MM.1S (cell line): Measurements from ENCODE around the gene EXOC4.

Source experiments
- DNase-seq: peaks from one replicate; pipeline ENCODE4 v3.0.0-alpha.2; 2015
- H2AFZ ChIP-seq: fragments of 300-600 bp; sonication (generic); 2 replicates; pipeline ENCODE4 v1.6.0; 2016; ENCODE audit warnings: antibody characterized with exemption, low read length
- H3F3A ChIP-seq: fragments of 300-600 bp; sonication (generic); 2 replicates; pipeline ENCODE4 v1.6.1; 2016; ENCODE audit warnings: mild to moderate bottlenecking, antibody characterized with exemption, low read length, moderate library complexity, mixed read lengths; ENCODE audit not compliant: insufficient read depth
- H3K27ac ChIP-seq: fragments of 300-600 bp; sonication (generic); 2 replicates; pipeline ENCODE4 v1.5.1; 2016; ENCODE audit warnings: mild to moderate bottlenecking, low read length
- H3K27me3 ChIP-seq: fragments of 300-600 bp; sonication (generic); replicated peaks from 2 replicates; pipeline ENCODE4 v1.6.0; 2016; ENCODE audit warnings: low read length; ENCODE audit not compliant: insufficient read depth
- H3K36me3 ChIP-seq: fragments of 300-600 bp; sonication (generic); replicated peaks from 2 replicates; pipeline ENCODE4 v1.6.1; 2016; ENCODE audit warnings: mild to moderate bottlenecking, low read length, mixed read lengths; ENCODE audit not compliant: insufficient read depth
- H3K4me1 ChIP-seq: fragments of 300-600 bp; sonication (generic); 2 replicates; pipeline ENCODE4 v1.6.1; 2016; ENCODE audit warnings: low read length, mixed read lengths
- H3K4me2 ChIP-seq: fragments of 300-600 bp; sonication (generic); 2 replicates; pipeline ENCODE4 v1.6.0; 2016; ENCODE audit warnings: low read depth, low read length
- H3K4me3 ChIP-seq: fragments of 300-600 bp; sonication (generic); 2 replicates; pipeline ENCODE4 v1.5.1; 2016; ENCODE audit warnings: low read length, mixed read lengths
- H3K79me2 ChIP-seq: fragments of 300-600 bp; sonication (generic); 2 replicates; pipeline ENCODE4 v1.6.1; 2016; ENCODE audit warnings: mixed run types, low read length, mixed read lengths
- H3K9ac ChIP-seq: fragments of 300-600 bp; sonication (generic); 2 replicates; pipeline ENCODE4 v1.6.1; 2016; ENCODE audit warnings: low read length, mixed read lengths
- H3K9me2 ChIP-seq: fragments of 300-600 bp; sonication (generic); replicated peaks from 2 replicates; pipeline ENCODE4 v1.6.1; 2016; ENCODE audit warnings: mild to moderate bottlenecking, low read length, mixed read lengths; ENCODE audit not compliant: insufficient read depth
- H3K9me3 ChIP-seq: fragments of 300-600 bp; sonication (generic); replicated peaks from 2 replicates; pipeline ENCODE4 v1.6.1; 2016; ENCODE audit warnings: mild to moderate bottlenecking, low read length, mixed read lengths; ENCODE audit not compliant: insufficient read depth
- H4K20me1 ChIP-seq: fragments of 300-600 bp; sonication (generic); 2 replicates; pipeline ENCODE4 v1.6.1; 2016; ENCODE audit warnings: mild to moderate bottlenecking, low read length, moderate library complexity, mixed read lengths; ENCODE audit not compliant: insufficient read depth
- CTCF ChIP-seq: fragments of 300-600 bp; sonication (generic); IDR thresholded peaks from 2 replicates; pipeline ENCODE4 v1.5.1; 2016; ENCODE audit warnings: antibody characterized with exemption, low read length, mixed read lengths
- EZH2 ChIP-seq: fragments of 300-600 bp; sonication (generic); optimal IDR thresholded peaks from 2 replicates; pipeline ENCODE3; 2017; ENCODE audit warnings: low read depth, mild to moderate bottlenecking, antibody characterized with exemption, low read length, mixed read lengths
- EZH2phosphoT487 ChIP-seq: fragments of 300-600 bp; sonication (generic); IDR thresholded peaks from 2 replicates; pipeline ENCODE4 v1.6.1; 2018; ENCODE audit warnings: antibody characterized with exemption, low read length

Gene EXOC4

GRCh38 chr7:133268355-133268754, 15.5 kb downstream of the EXOC4 start:
- DNase-seq = no peak
- H3K9me3 ChIP-seq = no peaks in the 10 kb centered on the region
- H3F3A ChIP-seq = no peaks in the 10 kb centered on the region
- H4K20me1 ChIP-seq = no peaks in the 10 kb centered on the region
- no peak for TF ChIP-seq CTCF
- no peaks in the 10 kb centered on the region for H3K9me2 ChIP-seq
- no peaks in the 10 kb centered on the region for H3K27me3 ChIP-seq
- H3K4me2 ChIP-seq = no peak overlapping the region
- H3K9ac ChIP-seq = no peak overlapping the region
- no peak overlapping the region for H3K27ac ChIP-seq
- H2AFZ ChIP-seq = no peak overlapping the region
- H3K36me3 ChIP-seq = 0 out of 2 replicates have a peak, but pooled peaks cover 2% of the 10 kb centered on the region
- no peaks in the 10 kb centered on the region for H3K4me1 ChIP-seq
- peaks cover 36% of the 10 kb centered on the region for H3K79me2 ChIP-seq
- no peak overlapping the region for H3K4me3 ChIP-seq

- no peak for TF ChIP-seq CTCF
- TF ChIP-seq EZH2 = no peak
- TF ChIP-seq EZH2phosphoT487 = no peak
- Histone ChIP-seq H3K27ac (no peak overlapping the region), H3F3A (no peaks in the 10 kb centered on the region), H3K36me3 (no peaks in the 10 kb centered on the region), H3K9me2 (no peaks in the 10 kb centered on the region), H2AFZ (no peak overlapping the region), H3K9me3 (no peaks in the 10 kb centered on the region), H3K79me2 (peaks cover 30% of the 10 kb centered on the region), H3K4me1 (no peaks in the 10 kb centered on the region), H3K4me2 (no peak overlapping the region), H3K9ac (no peak overlapping the region), H3K4me3 (no peak overlapping the region), H4K20me1 (no peaks in the 10 kb centered on the region), H3K27me3 (no peaks in the 10 kb centered on the region)
- no peak for DNase-seq
Observed at GRCh38 chr7:133272336-133272735, 19.5 kb downstream of the EXOC4 start.

GRCh38 chr7:133273227-133273626, 20.3 kb downstream of the EXOC4 start:
- Histone ChIP-seq H3K79me2 (peaks cover 33% of the 10 kb centered on the region), H3F3A (no peaks in the 10 kb centered on the region), H3K36me3 (0 out of 2 replicates have a peak, but pooled peaks cover 2% of the 10 kb centered on the region), H2AFZ (no peak overlapping the region), H3K9me2 (no peaks in the 10 kb centered on the region), H4K20me1 (no peaks in the 10 kb centered on the region), H3K4me1 (no peaks in the 10 kb centered on the region), H3K9me3 (no peaks in the 10 kb centered on the region), H3K4me2 (no peak overlapping the region), H3K27me3 (no peaks in the 10 kb centered on the region), H3K27ac (no peak overlapping the region), H3K9ac (no peak overlapping the region), H3K4me3 (no peak overlapping the region)
- TF ChIP-seq CTCF (no peak), EZH2 (no peak), EZH2phosphoT487 (no peak)
- no peak for DNase-seq
